Measurements from ENCODE around the gene XPNPEP2. TPM values are rescaled to one million over a fixed set of nuclear protein-coding genes. Genes with fewer than 3 reads are reported as not detected.
"Not testable (repeated sequence)": the region's sequence is repeated elsewhere in the genome, so short reads cannot be mapped to it uniquely, and the experiment has no call there.

The XPNPEP2 gene
- total RNA-seq, 2 donors from 2014 or later = 0.25 to 0.83 TPM

GRCh38 chrX:129724754-129725153 is 14.0 kb upstream of the XPNPEP2 start:
- Mint-ChIP-seq H3K36me3 (ENCODE audit: low read depth) (no peaks in the 10 kb centered on the region), H3K27me3 (no peaks in the 10 kb centered on the region), H3K4me3 (no peak overlapping the region), H3K27ac (no peak overlapping the region), H3K4me1 (peaks cover 30% of the 10 kb centered on the region)
- ATAC-seq = no peak
- H3K9me3 ChIP-seq (ENCODE audit: control insufficient read depth, low read length, poor library complexity, severe bottlenecking) = no peaks in the 10 kb centered on the region
- DNase-seq = no peak

DNA sequence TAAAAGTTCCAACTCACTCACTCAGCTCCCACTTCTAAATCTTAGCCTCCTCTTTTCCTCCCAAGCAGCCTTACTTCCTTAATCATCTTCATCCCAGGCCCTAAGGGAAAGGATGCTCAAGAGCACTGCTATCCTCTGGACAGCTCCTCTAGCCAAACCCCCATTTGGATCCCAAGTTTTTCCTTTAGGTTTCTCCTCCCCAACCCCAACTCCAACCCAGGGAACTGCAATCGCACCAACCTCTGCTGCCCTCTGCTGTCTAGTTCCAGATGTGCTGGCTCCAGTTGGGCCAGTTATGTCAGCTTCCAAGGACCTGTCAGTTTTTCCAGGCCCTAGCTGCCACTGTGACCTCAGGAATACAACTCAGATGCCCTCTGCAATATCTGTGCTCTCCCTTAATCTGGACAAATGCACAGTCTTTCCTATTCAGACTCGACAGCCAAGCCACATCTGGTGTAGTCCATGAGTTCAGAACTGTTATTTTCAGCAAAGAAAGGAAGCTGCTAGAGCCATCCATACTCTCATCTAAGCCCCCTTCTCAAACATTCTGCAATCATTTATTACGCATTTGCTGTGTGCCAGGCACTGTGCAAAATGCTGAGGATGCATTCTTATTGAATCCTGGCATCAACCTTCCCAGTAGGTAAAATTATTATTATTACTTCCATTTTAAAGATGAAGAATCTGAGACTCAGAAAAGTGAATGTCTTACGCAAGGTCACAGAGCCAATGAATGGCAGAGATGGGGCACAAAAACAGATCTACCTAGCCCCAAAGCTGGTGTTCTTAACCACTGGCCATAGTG is 12.3 kb upstream of the XPNPEP2 start:
- Mint-ChIP-seq H3K27me3 (no peaks in the 10 kb centered on the region), H3K36me3 (ENCODE audit: low read depth) (no peaks in the 10 kb centered on the region), H3K27ac (peak overlapping the region; percentile 71), H3K4me1 (peaks cover 38% of the 10 kb centered on the region), H3K4me3 (peak overlapping the region; percentile 74)
- H3K9me3 ChIP-seq (ENCODE audit: control insufficient read depth, low read length, poor library complexity, severe bottlenecking) = no peaks in the 10 kb centered on the region
- no peak for ATAC-seq
- peak in 2 of 3 donors; percentile 13 to 17 for DNase-seq

DNA sequence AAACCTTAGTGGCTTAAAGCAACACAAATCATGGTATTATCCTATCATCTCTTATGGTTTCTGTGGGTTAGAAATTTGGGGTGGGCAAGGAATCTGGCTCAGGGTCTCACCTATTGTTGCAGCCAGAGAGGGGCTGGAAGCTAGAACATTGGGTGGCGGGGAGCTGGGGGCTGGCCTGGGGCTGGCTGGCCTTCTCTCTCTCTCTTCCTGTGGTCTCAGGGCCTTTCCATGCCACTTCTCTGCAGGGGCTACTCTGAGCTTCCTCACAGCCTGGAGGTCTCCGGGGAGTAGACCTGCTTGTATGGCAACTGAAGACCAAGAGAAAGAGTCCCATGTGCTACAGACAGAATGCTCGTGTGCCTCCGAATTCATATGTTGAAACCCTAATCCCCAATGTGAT is 10.7 kb upstream of the XPNPEP2 start:
- Mint-ChIP-seq H3K4me3 (no peak overlapping the region), H3K4me1 (peaks cover 32% of the 10 kb centered on the region), H3K27ac (no peak overlapping the region), H3K36me3 (ENCODE audit: low read depth) (no peaks in the 10 kb centered on the region), H3K27me3 (no peaks in the 10 kb centered on the region)
- DNase-seq (no peak), ATAC-seq (no peak)
- no peaks in the 10 kb centered on the region for H3K9me3 ChIP-seq (ENCODE audit: control insufficient read depth, low read length, poor library complexity, severe bottlenecking)

- Mint-ChIP-seq H3K4me1 (peaks cover 33% of the 10 kb centered on the region), H3K4me3 (no peak overlapping the region), H3K36me3 (ENCODE audit: low read depth) (no peaks in the 10 kb centered on the region), H3K27me3 (no peaks in the 10 kb centered on the region), H3K27ac (no peak overlapping the region)
- no peak for ATAC-seq
- DNase-seq = no peak
- no peaks in the 10 kb centered on the region for H3K9me3 ChIP-seq (ENCODE audit: control insufficient read depth, low read length, poor library complexity, severe bottlenecking)
Observed at GRCh38 chrX:129731228-129731627, 7.6 kb upstream of the XPNPEP2 start.

DNA sequence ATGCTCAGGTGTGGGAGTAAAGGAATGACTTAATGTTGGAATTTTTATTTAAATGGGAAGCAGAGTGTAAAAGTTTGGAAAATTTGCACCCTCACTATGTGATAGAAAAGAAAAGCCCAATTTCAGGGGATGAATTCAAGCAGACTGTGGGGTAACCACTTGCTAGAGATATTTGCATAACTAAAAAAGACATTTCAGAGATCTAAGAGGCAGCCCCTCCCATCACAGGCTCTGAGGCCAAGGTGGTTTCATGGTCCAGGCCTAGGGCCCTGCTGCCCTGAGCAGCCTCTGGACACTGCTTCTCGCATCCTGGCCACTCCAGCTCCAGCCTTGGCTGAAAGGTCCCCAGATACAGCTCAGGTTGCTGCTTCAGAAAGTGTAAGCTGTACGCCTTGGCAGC is 5.9 kb upstream of the XPNPEP2 start:
- H3K36me3 Mint-ChIP-seq (ENCODE audit: low read depth) = no peaks in the 10 kb centered on the region
- no peak overlapping the region for H3K27ac Mint-ChIP-seq
- H3K4me1 Mint-ChIP-seq = peaks cover 34% of the 10 kb centered on the region
- no peak for ATAC-seq
- no peak for DNase-seq
- no peak overlapping the region for H3K4me3 Mint-ChIP-seq
- H3K27me3 Mint-ChIP-seq = no peaks in the 10 kb centered on the region
- no peaks in the 10 kb centered on the region for H3K9me3 ChIP-seq (ENCODE audit: control insufficient read depth, low read length, poor library complexity, severe bottlenecking)

DNA sequence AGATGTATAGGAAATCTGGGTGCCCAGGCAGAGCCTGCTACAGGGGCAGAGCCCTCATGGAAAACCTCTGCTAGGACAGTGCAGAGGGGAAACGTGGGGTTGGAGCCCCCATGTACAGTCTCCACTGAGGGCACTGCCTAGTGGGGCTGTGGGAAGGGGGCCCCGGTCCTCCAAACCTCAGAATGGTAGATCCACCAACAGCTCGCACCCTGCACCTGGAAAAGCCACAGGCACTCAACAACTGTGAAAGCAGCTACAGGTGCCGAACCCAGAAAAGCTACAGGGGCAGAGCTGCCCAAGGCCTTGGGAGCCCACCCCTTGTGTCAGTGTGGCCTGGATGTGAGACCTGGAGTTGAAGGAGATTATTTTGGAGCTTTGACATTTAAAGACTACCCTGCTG is 5.4 kb upstream of the XPNPEP2 start:
- ATAC-seq = no peak
- H3K4me1 Mint-ChIP-seq = peaks cover 39% of the 10 kb centered on the region
- no peaks in the 10 kb centered on the region for H3K9me3 ChIP-seq (ENCODE audit: control insufficient read depth, low read length, poor library complexity, severe bottlenecking)
- no peaks in the 10 kb centered on the region for H3K36me3 Mint-ChIP-seq (ENCODE audit: low read depth)
- no peak for DNase-seq
- no peaks in the 10 kb centered on the region for H3K27me3 Mint-ChIP-seq
- H3K4me3 Mint-ChIP-seq = no peak overlapping the region
- no peak overlapping the region for H3K27ac Mint-ChIP-seq

DNA sequence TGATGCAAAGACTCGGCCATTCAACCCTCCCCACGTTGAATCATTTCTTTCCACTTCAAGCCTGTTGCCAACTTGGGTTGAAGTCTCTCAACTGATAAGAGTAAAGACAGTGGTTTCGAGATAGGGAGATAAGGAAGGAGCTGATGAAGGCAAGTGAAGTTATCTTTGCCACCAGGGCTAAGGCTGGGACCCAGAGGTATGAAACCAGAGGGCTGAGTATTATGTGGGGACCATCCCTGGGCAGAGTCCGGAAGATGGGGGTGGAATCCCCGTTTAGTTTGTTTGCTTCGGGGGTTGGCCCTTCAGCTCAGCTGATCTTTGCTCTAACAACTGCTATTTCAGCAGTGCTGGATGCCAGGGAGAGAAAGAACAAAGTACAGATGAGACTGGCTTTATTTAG is 2.3 kb upstream of the XPNPEP2 start:
- DNase-seq (no peak), ATAC-seq (peak; percentile 83)
- Mint-ChIP-seq H3K27me3 (no peaks in the 10 kb centered on the region), H3K27ac (peak overlapping the region; percentile 69), H3K4me3 (peak overlapping the region; percentile 45), H3K4me1 (peaks cover 28% of the 10 kb centered on the region), H3K36me3 (ENCODE audit: low read depth) (no peaks in the 10 kb centered on the region)
- H3K9me3 ChIP-seq (ENCODE audit: control insufficient read depth, low read length, poor library complexity, severe bottlenecking) = no peaks in the 10 kb centered on the region

- Mint-ChIP-seq H3K36me3 (ENCODE audit: low read depth) (no peaks in the 10 kb centered on the region), H3K27me3 (no peaks in the 10 kb centered on the region), H3K4me3 (peak overlapping the region; percentile 50), H3K4me1 (peaks cover 26% of the 10 kb centered on the region), H3K27ac (no peak overlapping the region)
- H3K9me3 ChIP-seq (ENCODE audit: control insufficient read depth, low read length, poor library complexity, severe bottlenecking) = no peaks in the 10 kb centered on the region
- ATAC-seq (peak; percentile 30), DNase-seq (no peak)
Observed at GRCh38 chrX:129737916-129738315, 863 bp upstream of the XPNPEP2 start.

DNA sequence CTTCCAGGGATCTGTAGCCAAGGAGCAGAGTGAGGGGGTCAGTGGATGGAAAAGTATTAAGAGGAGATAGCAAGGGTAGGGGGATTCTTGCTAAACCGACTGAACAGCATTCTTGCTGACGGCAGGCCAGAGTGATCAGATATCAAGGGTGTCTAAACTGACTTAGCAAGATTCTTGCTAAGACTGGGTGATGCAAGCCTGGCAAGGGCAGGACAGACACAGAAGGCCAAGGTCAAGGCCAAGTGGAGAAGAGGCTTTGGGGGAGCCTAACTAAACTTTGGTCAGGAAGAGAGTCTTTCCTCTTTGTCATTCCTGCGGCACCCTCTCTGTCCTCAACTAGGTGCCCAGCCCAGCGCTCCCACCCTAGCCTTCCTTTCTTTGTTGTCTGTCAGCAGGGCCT is 799 bp downstream of the XPNPEP2 start:
- H3K4me3 Mint-ChIP-seq = no peak overlapping the region
- DNase-seq (no peak), ATAC-seq (no peak)
- H3K27ac Mint-ChIP-seq = peak overlapping the region; percentile 68
- H3K4me1 Mint-ChIP-seq = peaks cover 34% of the 10 kb centered on the region
- no peaks in the 10 kb centered on the region for H3K36me3 Mint-ChIP-seq (ENCODE audit: low read depth)
- H3K9me3 ChIP-seq (ENCODE audit: control insufficient read depth, low read length, poor library complexity, severe bottlenecking) = no peaks in the 10 kb centered on the region
- no peaks in the 10 kb centered on the region for H3K27me3 Mint-ChIP-seq

- no peak for ATAC-seq
- Mint-ChIP-seq H3K36me3 (ENCODE audit: low read depth) (no peaks in the 10 kb centered on the region), H3K4me3 (peak overlapping the region; percentile 66), H3K27ac (peak overlapping the region; percentile 49), H3K4me1 (peaks cover 31% of the 10 kb centered on the region), H3K27me3 (no peaks in the 10 kb centered on the region)
- DNase-seq = no peak
- no peaks in the 10 kb centered on the region for H3K9me3 ChIP-seq (ENCODE audit: control insufficient read depth, low read length, poor library complexity, severe bottlenecking)
Observed at GRCh38 chrX:129741880-129742758, 3.3 kb downstream of the XPNPEP2 start.

- not testable (repeated sequence) for ATAC-seq; H3K27me3 Mint-ChIP-seq; DNase-seq; H3K9me3 ChIP-seq (ENCODE audit: control insufficient read depth, low read length, poor library complexity, severe bottlenecking); H3K36me3 Mint-ChIP-seq (ENCODE audit: low read depth)
- Mint-ChIP-seq H3K4me3 (peak overlapping the region; percentile 66), H3K27ac (peak overlapping the region; percentile 49), H3K4me1 (peaks cover 30% of the 10 kb centered on the region)
Observed at GRCh38 chrX:129742759-129743152, 4.0 kb downstream of the XPNPEP2 start.

DNA sequence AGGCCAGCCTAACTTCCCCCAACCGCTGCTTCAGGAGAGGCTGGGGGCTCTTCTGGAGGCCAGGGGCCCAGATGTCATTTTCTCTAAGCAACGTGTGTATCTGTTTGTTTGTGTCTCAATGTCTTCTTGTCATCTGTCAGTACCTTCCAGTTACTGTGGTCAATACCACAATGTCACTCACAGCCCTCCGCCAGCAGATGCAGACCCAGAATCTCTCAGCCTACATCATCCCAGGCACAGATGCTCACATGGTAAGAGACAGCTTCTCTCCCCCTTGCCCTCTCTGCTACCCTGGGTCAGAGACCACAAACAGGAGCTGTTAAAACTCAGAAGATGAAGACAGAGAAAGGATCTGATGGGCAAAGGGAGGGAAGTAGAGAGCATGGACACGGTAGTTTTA is 5.0 kb downstream of the XPNPEP2 start:
- ATAC-seq = no peak
- H3K4me3 Mint-ChIP-seq = peak overlapping the region; percentile 57

GRCh38 chrX:129744861-129745321 is 6.1 kb downstream of the XPNPEP2 start:
- DNase-seq (no peak), ATAC-seq (peak; percentile 61)
- Mint-ChIP-seq H3K27ac (peak overlapping the region; percentile 79), H3K4me1 (peaks cover 23% of the 10 kb centered on the region), H3K27me3 (no peaks in the 10 kb centered on the region), H3K4me3 (peak overlapping the region; percentile 76), H3K36me3 (ENCODE audit: low read depth) (no peaks in the 10 kb centered on the region)
- H3K9me3 ChIP-seq (ENCODE audit: control insufficient read depth, low read length, poor library complexity, severe bottlenecking) = no peaks in the 10 kb centered on the region

More for the DNA sequence above, 5.0 kb downstream of the XPNPEP2 start:
- no peak for DNase-seq
- H3K27ac Mint-ChIP-seq = no peak overlapping the region
- H3K36me3 Mint-ChIP-seq (ENCODE audit: low read depth) = no peaks in the 10 kb centered on the region
- H3K4me1 Mint-ChIP-seq = peaks cover 23% of the 10 kb centered on the region
- H3K27me3 Mint-ChIP-seq = no peaks in the 10 kb centered on the region
- H3K9me3 ChIP-seq (ENCODE audit: control insufficient read depth, low read length, poor library complexity, severe bottlenecking) = no peaks in the 10 kb centered on the region

Data from T-helper 17 cell (primary cell).